Mucosa of rectum (tissue), 2 donors: ENCODE data around the gene RWDD4.

Experiments
- H3K27ac ChIP-seq, 2 donors: one replicate each; pipeline ENCODE4 v1.7.0; 2013; ENCODE audit warnings: inconsistent platforms in 2 of 2, low read depth in 2 of 2, low read length in 2 of 2
- H3K27me3 ChIP-seq, 2 donors: one replicate each; pipeline ENCODE4 v1.7.0; 2013; ENCODE audit warnings: low read length in 2 of 2; ENCODE audit not compliant: control insufficient read depth in 2 of 2, insufficient read depth in 2 of 2
- H3K36me3 ChIP-seq, 2 donors: one replicate each; pipeline ENCODE4 v1.7.0; 2013; ENCODE audit warnings: low read length in 2 of 2; ENCODE audit not compliant: control insufficient read depth in 2 of 2, insufficient read depth in 2 of 2
- H3K4me1 ChIP-seq, 2 donors: one replicate each; pipeline ENCODE4 v1.7.0; 2013; ENCODE audit warnings: low read length in 2 of 2, mild to moderate bottlenecking in 1 of 2; ENCODE audit not compliant: control insufficient read depth in 2 of 2, insufficient read depth in 2 of 2
- H3K4me3 ChIP-seq, 2 donors: one replicate each; pipeline ENCODE4 v1.7.0; 2013; ENCODE audit warnings: low read length in 2 of 2
- H3K9ac ChIP-seq, 2 donors: one replicate each; pipeline ENCODE4 v1.7.0; 2013; ENCODE audit warnings: low read length in 2 of 2, low read depth in 1 of 2, mild to moderate bottlenecking in 1 of 2
- H3K9me3 ChIP-seq, 2 donors: one replicate each; pipeline ENCODE4 v1.7.0; 2013; ENCODE audit warnings: low read length in 2 of 2; ENCODE audit not compliant: control insufficient read depth in 2 of 2
- donor health status: healthy.
- donor health status: Normal muscosa, but diverticular disease.

The RWDD4 gene

GRCh38 chr4:183674153-183674552 is 15.2 kb upstream of the RWDD4 start:
- Histone ChIP-seq H3K4me1 (no peaks in the 10 kb centered on the region), H3K9me3 (no peaks in the 10 kb centered on the region), H3K36me3 (peaks cover 18 to 22% of the 10 kb centered on the region in 2 donors), H3K9ac (no peak overlapping the region), H3K27ac (no peak overlapping the region), H3K4me3 (no peak overlapping the region), H3K27me3 (no peaks in the 10 kb centered on the region)

GRCh38 chr4:183670960-183671555 is 12.1 kb upstream of the RWDD4 start:
- no peak overlapping the region for H3K9ac ChIP-seq
- H3K36me3 ChIP-seq: peaks cover 31 to 43% of the 10 kb centered on the region in 2 donors

GRCh38 chr4:183670251-183670650 is 11.3 kb upstream of the RWDD4 start:
- Histone ChIP-seq H3K4me1 (no peaks in the 10 kb centered on the region), H3K9me3 (no peaks in the 10 kb centered on the region), H3K4me3 (no peak overlapping the region), H3K27ac (no peak overlapping the region), H3K27me3 (no peaks in the 10 kb centered on the region), H3K36me3 (peaks cover 36 to 49% of the 10 kb centered on the region in 2 donors), H3K9ac (no peak overlapping the region)

More at GRCh38 chr4:183670960-183671555, 12.1 kb upstream of the RWDD4 start:
- no peaks in the 10 kb centered on the region for H3K4me1 ChIP-seq
- H3K27ac ChIP-seq: no peak overlapping the region
- H3K9me3 ChIP-seq: no peaks in the 10 kb centered on the region
- H3K4me3 ChIP-seq: no peak overlapping the region
- H3K27me3 ChIP-seq: no peaks in the 10 kb centered on the region

GRCh38 chr4:183666088-183666487 is 7.1 kb upstream of the RWDD4 start:
- Histone ChIP-seq H3K4me1 (no peaks in the 10 kb centered on the region), H3K9ac (no peak overlapping the region), H3K27ac (no peak overlapping the region), H3K9me3 (no peaks in the 10 kb centered on the region), H3K4me3 (no peak overlapping the region), H3K27me3 (no peaks in the 10 kb centered on the region), H3K36me3 (peaks cover 39 to 50% of the 10 kb centered on the region in 2 donors)

GRCh38 chr4:183659872-183660242 is 872 bp upstream of the RWDD4 start:
- Histone ChIP-seq H3K4me1 (peaks cover 6 to 11% of the 10 kb centered on the region in 2 donors), H3K9ac (peak overlapping the region; percentile 74 to 97), H3K4me3 (peak overlapping the region; percentile 81 to 85), H3K36me3 (peaks cover 4 to 6% of the 10 kb centered on the region in 2 donors), H3K27ac (peak overlapping the region; percentile 89 to 93), H3K27me3 (no peaks in the 10 kb centered on the region), H3K9me3 (no peaks in the 10 kb centered on the region)

- Histone ChIP-seq H3K36me3 (peaks cover under 1 to 2% of the 10 kb centered on the region in 2 donors), H3K4me1 (peaks cover 6 to 11% of the 10 kb centered on the region in 2 donors), H3K9me3 (no peaks in the 10 kb centered on the region), H3K4me3 (peak overlapping the region; percentile 81 to 85), H3K27ac (peak overlapping the region; percentile 89 to 93), H3K9ac (peak overlapping the region; percentile 83 to 97), H3K27me3 (no peaks in the 10 kb centered on the region)
Observed at GRCh38 chr4:183658362-183659028, 490 bp downstream of the RWDD4 start.

GRCh38 chr4:183657564-183657963 is 1.4 kb downstream of the RWDD4 start:
- Histone ChIP-seq H3K4me3 (no peak overlapping the region), H3K4me1 (peaks cover 6 to 11% of the 10 kb centered on the region in 2 donors), H3K27me3 (no peaks in the 10 kb centered on the region), H3K36me3 (peaks cover 4 to 8% of the 10 kb centered on the region in 2 donors), H3K9ac (no peak overlapping the region), H3K27ac (no peak overlapping the region), H3K9me3 (no peaks in the 10 kb centered on the region)

- Histone ChIP-seq H3K27me3 (no peaks in the 10 kb centered on the region), H3K27ac (no peak overlapping the region), H3K4me1 (no peaks in the 10 kb centered on the region), H3K9me3 (no peaks in the 10 kb centered on the region), H3K4me3 (no peak overlapping the region), H3K9ac (no peak overlapping the region), H3K36me3 (peaks cover 12 to 52% of the 10 kb centered on the region in 2 donors)
Observed at GRCh38 chr4:183645326-183645725, 13.7 kb downstream of the RWDD4 start.

- no peak overlapping the region for H3K4me3 ChIP-seq
- no peaks in the 10 kb centered on the region for H3K9me3 ChIP-seq
- H3K27me3 ChIP-seq: no peaks in the 10 kb centered on the region
- no peaks in the 10 kb centered on the region for H3K4me1 ChIP-seq
- H3K36me3 ChIP-seq: peaks cover 0 to 5% of the 10 kb centered on the region in 2 donors
- no peak overlapping the region for H3K9ac ChIP-seq
- H3K27ac ChIP-seq: no peak overlapping the region
Observed at GRCh38 chr4:183639291-183639690, 19.7 kb downstream of the RWDD4 start.

GRCh38 chr4:183638436-183638835 is 20.5 kb downstream of the RWDD4 start:
- Histone ChIP-seq H3K36me3 (peaks cover 0 to 2% of the 10 kb centered on the region in 2 donors), H3K27me3 (no peaks in the 10 kb centered on the region), H3K9me3 (no peaks in the 10 kb centered on the region), H3K4me1 (no peaks in the 10 kb centered on the region), H3K27ac (no peak overlapping the region), H3K4me3 (no peak overlapping the region), H3K9ac (no peak overlapping the region)
